H1 (cell line): ENCODE measurements around the gene ZMIZ1. TPM values are rescaled to one million over a fixed set of nuclear protein-coding genes. Genes with fewer than 3 reads are reported as not detected.

Experiments
- CTCF ChIA-PET: fragments of 300-600 bp; sonication (Branson Sonifier 250); formaldehyde crosslinking; loops from one replicate; lab custom pipeline; 2021; ENCODE audit not compliant: partially characterized antibody; lab: Charles Lee
- POLR2A ChIA-PET: fragments of 300-600 bp; sonication (Branson Sonifier 250); formaldehyde crosslinking; loops from one replicate; lab custom pipeline; 2021; ENCODE audit warnings: inconsistent platforms; ENCODE audit not compliant: partially characterized antibody; lab: Charles Lee
- DNase-seq, 2 experiments: peaks; one replicate each; pipeline versions ENCODE4 v3.0.0 to v3.0.0-alpha.2; 2010 to 2022; ENCODE audit warnings: low spot score in 2 of 2, low read depth in 1 of 2, mixed read lengths in 1 of 2
- FAIRE-seq: peaks from 2 replicates; lab custom pipeline; 2011; peaks lifted over from hg19 to GRCh38; lab: Jason Lieb, UNC
- H2AFZ ChIP-seq: 2 replicates; pipeline ENCODE4 v1.8.1; 2012; ENCODE audit warnings: low read length, inconsistent platforms
- H2AK5ac ChIP-seq: 2 replicates; pipeline ENCODE4 v1.6.1; 2013; ENCODE audit warnings: low read depth, low read length
- H2BK120ac ChIP-seq: replicated peaks from 2 replicates; pipeline ENCODE3; 2013; ENCODE audit warnings: low read depth, low read length, inconsistent platforms
- H2BK12ac ChIP-seq: 2 replicates; pipeline ENCODE4 v1.6.1; 2013; ENCODE audit warnings: low read depth, low read length
- H2BK15ac ChIP-seq: 2 replicates; pipeline ENCODE4 v1.6.1; 2013; ENCODE audit warnings: low read length
- H2BK20ac ChIP-seq: 2 replicates; pipeline ENCODE4 v1.6.1; 2013; ENCODE audit warnings: low read length
- H2BK5ac ChIP-seq: 2 replicates; pipeline ENCODE4 v1.6.1; 2013; ENCODE audit warnings: low read depth, low read length
- H3K14ac ChIP-seq: 2 replicates; pipeline ENCODE4 v1.6.1; 2013; ENCODE audit warnings: inconsistent platforms; ENCODE audit not compliant: insufficient read length
- H3K18ac ChIP-seq: 2 replicates; pipeline ENCODE4 v1.6.1; 2013; ENCODE audit warnings: low read length; ENCODE audit errors: extremely low read depth
- H3K23ac ChIP-seq: 2 replicates; pipeline ENCODE4 v1.6.1; 2013; ENCODE audit warnings: inconsistent platforms; ENCODE audit not compliant: insufficient read length
- H3K23me2 ChIP-seq: 2 replicates; pipeline ENCODE4 v1.6.1; 2013; ENCODE audit warnings: low read depth, low read length
- H3K27ac ChIP-seq: 2 replicates; pipeline ENCODE4 v1.6.1; 2011; ENCODE audit warnings: low read depth, low read length, inconsistent platforms
- H3K27me3 ChIP-seq, 4 experiments: replicated peaks in 1 of 4; 1 replicate in 1 of 4; 2 replicates in 3 of 4; pipeline versions ENCODE4 v1.6.1 to v1.8.1; 2011 to 2013; ENCODE audit warnings: low read length in 3 of 4, mild to moderate bottlenecking in 3 of 4, inconsistent platforms in 2 of 4, mixed read lengths in 2 of 4, moderate library complexity in 1 of 4; ENCODE audit not compliant: control insufficient read depth in 3 of 4, insufficient read depth in 3 of 4; ENCODE audit errors: extremely low read depth in 1 of 4
- H3K36me3 ChIP-seq, 4 experiments: 2 replicates each; pipeline versions ENCODE4 v1.6.1 to v1.8.1; 2011 to 2013; ENCODE audit warnings: mild to moderate bottlenecking in 4 of 4, low read length in 3 of 4, moderate library complexity in 2 of 4, control low read depth in 1 of 4, inconsistent platforms in 1 of 4; ENCODE audit not compliant: insufficient read depth in 4 of 4, control insufficient read depth in 2 of 4
- H3K4ac ChIP-seq: replicated peaks from 2 replicates; pipeline ENCODE3; 2013; ENCODE audit warnings: low read length, low read depth, mixed read lengths, inconsistent platforms; ENCODE audit not compliant: insufficient read length
- H3K4me1 ChIP-seq, 4 experiments: replicated peaks in 1 of 4; 1 replicate in 1 of 4; 2 replicates in 3 of 4; pipeline versions ENCODE4 v1.6.1 to v1.8.1; 2011 to 2013; ENCODE audit warnings: low read length in 3 of 4, inconsistent platforms in 2 of 4, mixed read lengths in 1 of 4; ENCODE audit not compliant: insufficient read depth in 4 of 4, control insufficient read depth in 3 of 4
- H3K4me2 ChIP-seq, 2 experiments: 2 replicates each; pipeline versions ENCODE4 v1.6.1 to v1.8.1; 2011 to 2013; ENCODE audit warnings: low read depth in 2 of 2, low read length in 2 of 2, control low read depth in 1 of 2, inconsistent platforms in 1 of 2, mild to moderate bottlenecking in 1 of 2; ENCODE audit not compliant: insufficient read depth in 1 of 2
- H3K4me3 ChIP-seq, 4 experiments: fragments of 200-600, 300-600 bp in 1 of 4; sonication (generic), shearing (Covaris generic), sonication (Bioruptor Twin) in 1 of 4; 2 replicates each; pipeline versions ENCODE4 v1.5.1 to v1.8.1; 2011 to 2016; ENCODE audit warnings: low read length in 4 of 4, low read depth in 3 of 4, control low read depth in 2 of 4, inconsistent platforms in 2 of 4, mild to moderate bottlenecking in 2 of 4, mixed read lengths in 1 of 4, moderate library complexity in 1 of 4; ENCODE audit not compliant: insufficient read depth in 2 of 4; ENCODE audit errors: extremely low read depth in 1 of 4
- H3K56ac ChIP-seq: replicated peaks from 2 replicates; pipeline ENCODE3; 2013; ENCODE audit warnings: low read depth, mild to moderate bottlenecking, mixed read lengths, low read length, inconsistent platforms; ENCODE audit not compliant: insufficient read length
- H3K79me1 ChIP-seq: 2 replicates; pipeline ENCODE4 v1.6.1; 2013; ENCODE audit warnings: low read depth, low read length, control low read depth
- H3K79me2 ChIP-seq, 2 experiments: 2 replicates each; pipeline versions ENCODE4 v1.6.1 to v1.8.1; 2012 to 2013; ENCODE audit warnings: low read length in 2 of 2, mild to moderate bottlenecking in 2 of 2, inconsistent platforms in 1 of 2; ENCODE audit not compliant: insufficient read depth in 2 of 2, control insufficient read depth in 1 of 2
- H3K9ac ChIP-seq, 4 experiments: replicated peaks in 1 of 4; 1 replicate in 1 of 4; 2 replicates in 3 of 4; pipeline versions ENCODE4 v1.6.1 to v1.8.1; 2011 to 2013; ENCODE audit warnings: low read depth in 3 of 4, low read length in 3 of 4, control low read depth in 2 of 4, mild to moderate bottlenecking in 2 of 4, moderate library complexity in 2 of 4, inconsistent platforms in 1 of 4; ENCODE audit errors: extremely low read depth in 1 of 4
- H3K9me3 ChIP-seq, 2 experiments: 2 replicates each; pipeline versions ENCODE4 v1.6.1 to v1.8.1; 2012 to 2013; ENCODE audit warnings: mild to moderate bottlenecking in 2 of 2, moderate library complexity in 2 of 2, control low read depth in 1 of 2, inconsistent platforms in 1 of 2, low read depth in 1 of 2, low read length in 1 of 2, mixed read lengths in 1 of 2; ENCODE audit not compliant: insufficient read depth in 2 of 2
- H4K20me1 ChIP-seq, 2 experiments: replicated peaks in 1 of 2; 2 replicates each; pipeline versions ENCODE3 to v1.8.1; 2011 to 2013; ENCODE audit warnings: inconsistent platforms in 2 of 2, low read length in 2 of 2, mild to moderate bottlenecking in 1 of 2; ENCODE audit not compliant: insufficient read depth in 2 of 2, control insufficient read depth in 1 of 2
- H4K5ac ChIP-seq: 2 replicates; pipeline ENCODE4 v1.6.1; 2013; ENCODE audit warnings: low read length, low read depth, mixed read lengths, inconsistent platforms; ENCODE audit not compliant: insufficient read length
- H4K8ac ChIP-seq: 2 replicates; pipeline ENCODE4 v1.8.0; 2013; ENCODE audit warnings: mild to moderate bottlenecking, moderate library complexity, low read length, inconsistent platforms; ENCODE audit not compliant: insufficient read depth; ENCODE audit errors: extremely low read depth
- H4K91ac ChIP-seq: replicated peaks from 2 replicates; pipeline ENCODE3; 2013; ENCODE audit warnings: low read length, mixed read lengths, inconsistent platforms; ENCODE audit not compliant: insufficient read length
- ATF2 ChIP-seq: IDR thresholded peaks from 2 replicates; pipeline ENCODE4 v1.6.1; 2012; ENCODE audit warnings: low read length, inconsistent platforms
- CEBPB ChIP-seq: IDR thresholded peaks from 2 replicates; pipeline ENCODE4 v1.6.1; 2012; ENCODE audit warnings: low read depth, low read length
- CHD2 ChIP-seq: IDR thresholded peaks from 2 replicates; pipeline ENCODE4 v1.6.1; 2012; ENCODE audit warnings: low read length, improper control_type of control experiment
- CTCF ChIP-seq, 3 experiments: IDR thresholded peaks; 1 replicate in 2 of 3; 2 replicates in 1 of 3; pipeline versions ENCODE4 v1.5.1 to v1.6.1; 2011; ENCODE audit warnings: low read length in 3 of 3, mild to moderate bottlenecking in 3 of 3, inconsistent platforms in 2 of 3, low read depth in 1 of 3, moderate library complexity in 1 of 3; ENCODE audit not compliant: insufficient read depth in 1 of 3; ENCODE audit errors: control extremely low read depth in 1 of 3
- JUN ChIP-seq: IDR thresholded peaks from 2 replicates; pipeline ENCODE4 v1.6.1; 2011; ENCODE audit warnings: low read depth, mild to moderate bottlenecking, improper control_type of control experiment, low read length
- POU5F1 ChIP-seq: IDR thresholded peaks from 2 replicates; pipeline ENCODE4 v1.6.1; 2011; ENCODE audit warnings: low read depth, mild to moderate bottlenecking, low read length, moderate library complexity
- SIN3A ChIP-seq, 2 experiments: IDR thresholded peaks in 1 of 2; conservative IDR thresholded peaks in 1 of 2; 2 replicates each; pipeline ENCODE4 v1.6.1; 2011 to 2012; ENCODE audit warnings: low read length in 2 of 2, improper control_type of control experiment in 1 of 2, low read depth in 1 of 2, mild to moderate bottlenecking in 1 of 2
- SP1 ChIP-seq: IDR thresholded peaks from 2 replicates; pipeline ENCODE4 v1.6.1; 2011; ENCODE audit warnings: low read depth, low read length
- TAF7 ChIP-seq: optimal IDR thresholded peaks from 2 replicates; pipeline ENCODE3; 2011; ENCODE audit warnings: low read depth, mild to moderate bottlenecking, inconsistent platforms, low read length, moderate library complexity, borderline replicate concordance
- WGBS, 2 experiments: shearing (Covaris generic) in 1 of 2; methylation state at CpG; one replicate each; pipeline versions ENCODE4 v1.1.6 to v1.1.7; 2013 to 2015; ENCODE audit warnings: low lambda C conversion rate in 2 of 2, mixed read lengths in 2 of 2, inconsistent platforms in 1 of 2, low coverage in 1 of 2, missing lambda C conversion rate in 1 of 2; ENCODE audit not compliant: insufficient replicate concordance in 2 of 2, insufficient coverage in 1 of 2, insufficient read length in 1 of 2; ENCODE audit errors: extremely low coverage in 1 of 2, missing lambda C conversion rate in 1 of 2; 5-methylcytosine and 5-hydroxymethylcytosine counted together
- polyA plus RNA-seq, 7 experiments: library from polyadenylated mRNA; depleted of rRNA in 3 of 7; stranded (reverse) in 5 of 7; unstranded in 2 of 7; fragments of >200 nt in 5 of 7; fragments of 200-250 nt in 2 of 7; gene quantifications; 1 replicate in 5 of 7; 2 replicates in 1 of 7; 4 replicates in 1 of 7; pipeline versions ENCODE4 v1.2.1 to v1.2.3, GENCODE V29; 2011 to 2013; ENCODE audit warnings: missing spikeins in 2 of 7, mixed read lengths in 2 of 7
- total RNA-seq: library from RNA; stranded (reverse); fragmentation: NEBNext Ultra II Directional; extraction: Animal tissue kit (Norgen Biotek cat#: 25700); gene quantifications from 2 replicates; pipeline ENCODE4 v1.2.1, GENCODE V29; 2021

Gene ZMIZ1
- total and polyA plus RNA-seq, 2 of the 8 experiments (the other 6 are each of a cell fraction or from before 2014, with no cell fraction given) = 8.1 to 28.0 TPM

DNA sequence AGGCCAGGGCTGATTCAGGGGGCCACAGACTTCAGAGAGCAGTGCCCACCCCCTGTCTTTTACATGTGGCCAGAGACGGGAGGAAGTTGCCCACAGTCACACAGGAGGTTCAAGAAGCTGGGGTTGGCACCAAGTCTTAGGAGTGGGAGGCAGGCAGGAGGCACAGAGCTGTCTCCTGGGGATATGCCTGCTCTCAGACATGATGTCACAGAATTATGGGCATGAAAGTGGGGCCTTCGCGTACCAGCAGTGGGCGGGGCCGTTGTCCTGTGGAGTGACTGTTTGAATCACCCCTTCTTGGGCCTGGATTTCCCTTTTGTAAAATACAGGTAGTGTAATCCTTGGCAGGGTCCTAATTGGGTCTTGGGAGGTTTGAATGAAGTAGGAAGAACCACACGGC, 197.3 kb downstream of the ZMIZ1 start:
- Histone ChIP-seq H3K36me3 (peaks cover 0 to 6% (median 0%) of the 10 kb centered on the region in 4 experiments; a peak in 1 of 8 replicates), H3K4me3 (no peak overlapping the region), H3K27ac (no peak overlapping the region), H3K79me1 (peaks cover 10% of the 10 kb centered on the region), H3K4me1 (peaks cover 0 to 6% (median 3%) of the 10 kb centered on the region in 4 experiments; a peak in 6 of 7 replicates), H2AFZ (no peak overlapping the region), H2BK12ac (no peak overlapping the region), H4K8ac (no peak overlapping the region; the same call in 1 of the 2 replicates), H3K18ac (no peak overlapping the region), H3K14ac (no peak overlapping the region), H2BK5ac (no peak overlapping the region), H3K79me2 (no peaks in the 10 kb centered on the region), H3K9ac (no peak overlapping the region), H3K27me3 (no peaks in the 10 kb centered on the region), H2BK15ac (no peak overlapping the region), H3K4me2 (no peak overlapping the region), H3K56ac (no peak overlapping the region), H3K4ac (no peak overlapping the region), H4K20me1 (peaks cover 10 to 14% of the 10 kb centered on the region in 2 experiments), H2BK20ac (no peak overlapping the region), H3K23me2 (no peaks in the 10 kb centered on the region), H2AK5ac (no peak overlapping the region), H3K23ac (no peak overlapping the region), H4K91ac (no peak overlapping the region), H2BK120ac (no peak overlapping the region), H4K5ac (no peak overlapping the region), H3K9me3 (no peaks in the 10 kb centered on the region)
- no peak for DNase-seq
- ChIA-PET POLR2A (interaction anchor here (1.3 kb wide), 1 partner anchor 16 kb away, joined by 3 read pairs; no protein-coding TSS in a partner anchor), CTCF (interaction anchor here (0.5 to 1.7 kb wide), 3 partner anchors 9 to 885 kb away, joined by 3 to 6 read pairs (median 4); no protein-coding TSS in a partner anchor)
- WGBS, 2 experiments = 93% methylated on average over 6 of the region's 6 CpGs; no CpG with 5 or more reads in 1 of the 2 experiments
- no peak for FAIRE-seq
- TF ChIP-seq POU5F1 (no peak), CHD2 (no peak), JUN (no peak), TAF7 (no peak), ATF2 (no peak), CEBPB (no peak), SIN3A (conservative IDR thresholded peaks at IDR 0.05 in 1 of 2, IDR thresholded peaks at IDR 0.05 in 1 of 2; ENCODE audit: low read depth in 1 of 2, low read length in 2 of 2) (no peak), SP1 (no peak), CTCF (IDR thresholded peaks at IDR 0.05; ENCODE audit: control extremely low read depth in 1 of 3, insufficient read depth in 1 of 3, low read depth in 1 of 3, low read length in 3 of 3) (no peak)
